GM23248 (cell line): ENCODE results near the gene SEZ6L.

Source experiments
- EZH2 ChIP-seq: fragments of 200-600 bp; sonication (generic); IDR thresholded peaks from 2 replicates; pipeline ENCODE4 v1.6.1; 2018; ENCODE audit warnings: antibody characterized with exemption, mild to moderate bottlenecking; ENCODE audit not compliant: insufficient read depth, poor library complexity, severe bottlenecking
- EZH2phosphoT487 ChIP-seq: fragments of 200-600 bp; sonication (generic); IDR thresholded peaks from 2 replicates; pipeline ENCODE4 v1.6.1; 2018; ENCODE audit warnings: antibody characterized with exemption, moderate library complexity, mild to moderate bottlenecking, low read depth; ENCODE audit not compliant: insufficient read depth

- TF ChIP-seq EZH2phosphoT487 (no peak), EZH2 (no peak)
These were observed 195.1 kb downstream of the SEZ6L start for GRCh38 chr22:26364066-26365015.
